Stimulated activated CD8-positive, alpha-beta memory T cell treated with anti-CD3 and anti-CD28 coated beads, Interleukin-7, amount 100 ng/mL, for 4 hours (primary cell): ENCODE results near the gene BNIPL.
A peak's percentile ranks its signal among the peaks of the same experiment; 100 is the strongest.

Experiments used
- DNase-seq, 2 donors: peaks; one replicate each; pipeline ENCODE4 v3.0.0-alpha.2; 2020; ENCODE audit warnings: low read depth in 2 of 2

BNIPL gene

GRCh38 chr1:151059109-151060006 is 23.0 kb downstream of the BNIPL start, which contains the start of gene CDC42SE1:
CDC42SE1 (minus strand) TSS chr1:151059622; CDS start chr1:151055730, 3,892 bp downstream.
- DNase-seq: peak; percentile 61 to 82

GRCh38 chr1:151060007-151060656 is 23.7 kb downstream of the BNIPL start, which contains the start of gene MLLT11:
MLLT11 (plus strand) TSS chr1:151060397; CDS start chr1:151067225, 6,828 bp downstream.
- no peak for DNase-seq

- DNase-seq: no peak
Measured at GRCh38 chr1:151060657-151061421, 24.5 kb downstream of the BNIPL start.

- DNase-seq: no peak
Measured at GRCh38 chr1:151061704-151062103, 25.3 kb downstream of the BNIPL start.

GRCh38 chr1:151062741-151063371 is 26.5 kb downstream of the BNIPL start:
- no peak for DNase-seq

- DNase-seq: no peak
Measured at GRCh38 chr1:151065089-151065645, 28.8 kb downstream of the BNIPL start.

GRCh38 chr1:151067185-151067584 is 30.8 kb downstream of the BNIPL start:
- no peak for DNase-seq

- DNase-seq: no peak
Measured at GRCh38 chr1:151069103-151069486, 32.7 kb downstream of the BNIPL start.

- peak; percentile 69 to 73 for DNase-seq
Measured at GRCh38 chr1:151070474-151071276, 34.3 kb downstream of the BNIPL start, which contains the start of gene GABPB2. GABPB2 (plus strand) TSS chr1:151070761; CDS start chr1:151088190, 17,429 bp downstream.

GRCh38 chr1:151072224-151072623 is 35.8 kb downstream of the BNIPL start:
- no peak for DNase-seq

GRCh38 chr1:151085953-151086559 is 49.7 kb downstream of the BNIPL start:
- no peak for DNase-seq
